ENCODE measurements around the gene IGFBP2.

GRCh38 chr2:216701544-216701943 lies 68.3 kb downstream of the IGFBP2 start:
- TF ChIP-seq, protein P1, sequence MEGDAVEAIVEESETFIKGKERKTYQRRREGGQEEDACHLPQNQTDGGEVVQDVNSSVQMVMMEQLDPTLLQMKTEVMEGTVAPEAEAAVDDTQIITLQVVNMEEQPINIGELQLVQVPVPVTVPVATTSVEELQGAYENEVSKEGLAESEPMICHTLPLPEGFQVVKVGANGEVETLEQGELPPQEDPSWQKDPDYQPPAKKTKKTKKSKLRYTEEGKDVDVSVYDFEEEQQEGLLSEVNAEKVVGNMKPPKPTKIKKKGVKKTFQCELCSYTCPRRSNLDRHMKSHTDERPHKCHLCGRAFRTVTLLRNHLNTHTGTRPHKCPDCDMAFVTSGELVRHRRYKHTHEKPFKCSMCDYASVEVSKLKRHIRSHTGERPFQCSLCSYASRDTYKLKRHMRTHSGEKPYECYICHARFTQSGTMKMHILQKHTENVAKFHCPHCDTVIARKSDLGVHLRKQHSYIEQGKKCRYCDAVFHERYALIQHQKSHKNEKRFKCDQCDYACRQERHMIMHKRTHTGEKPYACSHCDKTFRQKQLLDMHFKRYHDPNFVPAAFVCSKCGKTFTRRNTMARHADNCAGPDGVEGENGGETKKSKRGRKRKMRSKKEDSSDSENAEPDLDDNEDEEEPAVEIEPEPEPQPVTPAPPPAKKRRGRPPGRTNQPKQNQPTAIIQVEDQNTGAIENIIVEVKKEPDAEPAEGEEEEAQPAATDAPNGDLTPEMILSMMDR (IDR thresholded peaks at IDR 0.05; ENCODE audit: poor library complexity) = no peak
- TF ChIP-seq EZH2 (IDR thresholded peaks at IDR 0.05; ENCODE audit: borderline replicate concordance) = no peak
- TF ChIP-seq EZH2phosphoT487 (IDR thresholded peaks at IDR 0.05; ENCODE audit: low read depth, severe bottlenecking, unreplicated experiment) = no peak
